Measurements from ENCODE around the gene SYDE2.
A peak's percentile ranks its signal among the peaks of the same experiment; 100 is the strongest.
"Not testable (repeated sequence)": the region's sequence is repeated elsewhere in the genome, so short reads cannot be mapped to it uniquely, and the experiment has no call there.

Gene SYDE2

GRCh38 chr1:85200463-85201339 is at the start of gene SYDE2:
SYDE2 (minus strand) TSS chr1:85201016; CDS start chr1:85200996, 20 bp downstream.
- peak; percentile 38 for DNase-seq (ENCODE audit: low read depth)

DNA sequence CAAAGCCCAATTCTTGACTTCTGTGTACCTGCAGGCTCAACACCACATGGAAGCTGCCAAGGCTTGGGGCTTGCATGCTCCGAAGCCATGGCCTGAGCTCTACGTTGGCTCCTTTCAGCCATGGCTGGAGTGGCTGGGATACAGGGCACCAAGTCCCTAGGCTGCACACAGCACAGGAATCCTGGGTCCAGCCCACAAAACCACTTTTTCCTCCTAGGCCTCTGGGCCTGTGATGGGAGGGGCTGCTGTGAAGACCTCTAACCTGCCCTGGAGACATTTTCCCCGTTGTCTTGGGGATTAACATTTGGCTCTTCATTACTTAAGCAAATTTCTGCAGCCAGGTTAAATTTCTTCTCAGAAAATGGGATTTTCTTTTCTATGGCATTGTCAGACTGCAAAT is 48.2 kb upstream of the SYDE2 start:
- DNase-seq (ENCODE audit: low read depth) = not testable (repeated sequence)

DNA sequence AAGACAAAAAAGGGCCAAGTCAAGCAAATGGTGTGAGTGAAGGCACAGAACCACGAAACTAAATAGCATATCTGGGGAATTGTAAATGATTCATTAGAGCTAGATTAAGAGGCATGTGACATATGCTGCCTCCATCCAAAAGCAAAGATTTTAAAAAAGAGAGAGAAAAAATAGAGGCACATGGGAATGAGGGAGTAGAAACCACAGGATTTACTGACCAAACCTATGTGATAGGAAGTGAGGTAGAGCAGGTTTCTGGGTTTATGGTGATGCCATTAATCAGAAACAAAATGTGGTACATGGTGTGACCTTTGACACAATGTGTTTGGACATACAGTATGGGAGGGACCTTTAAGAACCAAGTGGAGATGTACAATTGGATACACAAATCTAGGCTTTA is 45.1 kb upstream of the SYDE2 start:
- DNase-seq (ENCODE audit: low read depth) = no peak

- no peak for DNase-seq (ENCODE audit: low read depth)
These were observed 44.6 kb upstream of the SYDE2 start for GRCh38 chr1:85245456-85245855.

GRCh38 chr1:85244271-85245061 is 43.6 kb upstream of the SYDE2 start:
- DNase-seq (ENCODE audit: low read depth) = no peak

DNA sequence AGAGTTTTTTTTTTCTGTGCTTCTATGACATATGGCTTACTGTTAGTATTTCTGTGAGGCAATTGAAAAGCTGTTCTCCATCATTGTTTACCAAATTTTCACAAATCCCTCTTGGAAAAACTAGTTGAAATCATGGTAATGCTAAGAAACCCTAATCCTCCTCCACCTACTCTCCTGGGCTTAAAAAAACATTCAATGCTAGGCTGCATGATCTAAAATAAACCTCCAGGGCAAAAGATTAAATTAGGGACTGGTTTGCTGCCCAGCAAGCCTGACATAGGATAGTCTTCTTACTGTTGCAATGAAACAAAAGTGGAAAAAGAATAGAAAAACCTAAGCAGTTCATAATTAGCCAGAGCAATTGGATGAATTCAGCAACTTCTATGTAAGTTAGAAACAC is 42.6 kb upstream of the SYDE2 start:
- no peak for DNase-seq (ENCODE audit: low read depth)

- no peak for DNase-seq (ENCODE audit: low read depth)
These were observed 39.8 kb upstream of the SYDE2 start for GRCh38 chr1:85240643-85241042.

DNA sequence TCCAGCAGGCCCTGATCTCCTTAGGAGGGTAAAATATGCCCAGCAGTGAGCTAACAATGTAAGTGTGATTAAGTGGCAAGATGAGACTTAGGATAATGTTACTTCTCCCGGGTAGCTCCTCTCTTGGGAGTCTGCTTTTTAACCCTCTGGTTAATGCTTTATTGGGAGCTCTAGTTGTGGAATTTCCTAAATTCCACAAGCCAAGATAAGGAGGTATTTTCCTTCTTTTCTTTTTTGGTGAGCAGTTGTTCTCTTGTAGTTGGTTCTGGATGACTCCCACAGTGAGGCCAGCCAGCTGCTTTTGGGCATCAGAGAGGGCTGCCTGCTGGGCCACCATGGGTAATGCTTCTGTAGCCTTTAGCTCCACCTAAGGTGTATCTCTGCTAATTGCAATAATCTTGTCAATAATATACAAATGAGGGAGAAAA is 39.4 kb upstream of the SYDE2 start:
- no peak for DNase-seq (ENCODE audit: low read depth)

DNA sequence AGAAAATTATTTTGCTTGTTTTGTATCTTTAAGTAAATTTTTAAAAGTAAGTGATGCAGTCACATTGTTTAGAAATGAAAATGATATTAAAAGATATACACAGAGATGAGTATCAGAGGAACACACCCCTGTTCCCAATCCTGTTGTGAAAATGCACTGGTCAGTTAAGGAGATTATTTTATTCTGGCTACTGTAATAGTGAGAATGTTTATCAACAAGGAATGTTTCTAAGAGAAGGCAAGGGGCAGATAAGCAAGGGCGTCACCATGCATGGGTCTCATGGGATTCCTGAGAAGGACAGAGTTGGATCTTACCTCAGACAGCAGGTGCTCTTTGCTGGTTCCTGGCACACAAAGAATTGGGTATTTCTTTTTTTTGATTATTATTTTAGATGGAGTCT is 36.8 kb upstream of the SYDE2 start:
- no peak for DNase-seq (ENCODE audit: low read depth)

- DNase-seq (ENCODE audit: low read depth) = no peak
These were observed 29.6 kb upstream of the SYDE2 start for GRCh38 chr1:85230305-85230977.

GRCh38 chr1:85229574-85230097 is 28.8 kb upstream of the SYDE2 start:
- no peak for DNase-seq (ENCODE audit: low read depth)

DNA sequence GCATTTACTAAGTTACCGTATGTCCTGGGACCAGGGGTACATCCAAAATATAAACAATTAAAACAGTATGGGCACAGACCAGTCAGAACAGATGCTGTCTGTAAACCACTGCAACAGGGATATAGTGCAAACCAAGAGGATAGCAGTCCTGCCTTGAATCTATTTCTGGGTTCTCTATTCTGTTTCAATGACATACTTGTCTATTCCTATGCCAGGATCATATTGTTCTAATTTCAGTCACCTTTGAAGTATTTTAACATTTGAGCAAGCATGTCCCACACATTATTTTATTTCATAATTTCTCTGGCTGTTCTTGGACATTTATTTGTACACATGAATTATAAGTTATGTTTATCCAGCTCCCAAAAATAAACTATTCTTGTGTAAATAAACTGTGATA is 28.2 kb upstream of the SYDE2 start:
- DNase-seq (ENCODE audit: low read depth) = no peak

DNA sequence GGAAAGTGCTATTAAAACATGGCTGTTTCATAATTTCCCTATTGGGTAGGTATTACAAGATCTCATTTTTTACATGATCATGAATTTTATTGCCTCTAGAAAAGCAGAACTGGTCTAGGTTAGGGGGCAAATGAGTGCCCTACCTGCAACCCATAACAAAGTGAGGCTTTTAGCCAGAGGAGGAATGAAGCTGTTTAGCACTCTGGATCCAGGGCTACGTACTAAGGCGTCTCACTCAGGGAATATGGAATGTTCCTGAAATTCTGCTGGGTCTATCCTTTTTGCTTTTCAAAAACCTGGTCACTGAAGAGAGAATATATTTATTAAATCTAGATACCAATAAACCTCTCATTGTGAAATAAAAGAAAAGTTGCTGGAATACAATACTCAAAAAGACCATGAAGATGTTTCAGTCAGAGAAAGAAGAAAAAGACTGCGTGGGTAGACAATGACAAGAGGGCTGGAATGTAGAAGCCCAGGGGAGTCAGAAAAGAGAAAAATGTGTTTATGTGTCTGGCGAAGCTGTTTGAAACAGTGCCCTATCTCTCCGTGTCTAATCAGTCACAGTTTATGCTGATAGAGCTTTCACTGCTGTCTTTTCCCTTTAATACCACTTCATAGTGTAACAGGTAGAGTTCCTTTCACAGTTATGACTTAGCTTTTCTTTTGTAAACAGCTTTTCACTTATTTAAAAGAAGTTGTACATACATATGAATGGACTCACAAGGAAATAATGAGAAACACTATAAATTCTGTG is 25.0 kb upstream of the SYDE2 start:
- no peak for DNase-seq (ENCODE audit: low read depth)

DNA sequence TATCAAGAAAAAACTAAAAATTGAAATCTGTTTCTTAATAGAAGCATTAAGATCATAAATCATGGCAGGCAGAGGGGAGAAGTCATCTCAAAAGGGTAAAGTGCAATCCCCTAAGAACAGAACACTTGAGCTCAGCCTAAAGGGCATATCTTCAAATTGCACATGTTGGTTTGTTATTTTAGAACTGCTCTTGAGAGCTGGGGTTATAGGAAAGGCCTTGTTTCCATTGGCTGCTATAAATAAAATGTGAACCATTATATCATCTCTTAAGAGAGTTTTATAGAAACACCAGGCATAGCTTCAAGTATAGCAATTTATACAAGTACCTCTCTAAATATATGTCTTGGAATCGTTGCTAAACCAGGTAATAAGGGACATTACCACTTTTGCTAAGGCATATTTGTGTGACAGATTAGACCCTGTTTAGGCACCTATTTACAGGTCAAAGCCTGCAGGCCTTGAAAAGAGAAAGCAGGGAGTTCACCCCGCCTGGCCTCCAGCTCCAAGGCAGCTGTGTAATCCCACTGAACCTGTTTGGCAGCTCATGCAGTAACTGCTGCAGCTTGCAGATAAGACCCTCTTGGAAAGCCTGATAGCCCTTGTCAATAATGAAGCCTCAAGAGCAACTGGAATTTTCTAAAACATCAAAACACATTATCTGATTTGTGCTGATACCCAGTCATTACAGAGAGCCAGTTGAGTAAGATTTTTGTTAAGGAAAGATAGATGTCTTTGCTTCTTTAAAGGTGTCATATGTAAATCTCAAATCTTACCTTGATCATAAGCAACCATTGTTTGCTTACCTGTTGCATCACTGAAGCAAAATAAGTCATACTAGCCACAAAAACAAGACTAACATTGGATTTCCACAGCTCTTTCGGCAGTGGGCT is 24.2 kb upstream of the SYDE2 start:
- DNase-seq (ENCODE audit: low read depth) = no peak

GRCh38 chr1:85224295-85224694 is 23.5 kb upstream of the SYDE2 start:
- DNase-seq (ENCODE audit: low read depth) = no peak

DNA sequence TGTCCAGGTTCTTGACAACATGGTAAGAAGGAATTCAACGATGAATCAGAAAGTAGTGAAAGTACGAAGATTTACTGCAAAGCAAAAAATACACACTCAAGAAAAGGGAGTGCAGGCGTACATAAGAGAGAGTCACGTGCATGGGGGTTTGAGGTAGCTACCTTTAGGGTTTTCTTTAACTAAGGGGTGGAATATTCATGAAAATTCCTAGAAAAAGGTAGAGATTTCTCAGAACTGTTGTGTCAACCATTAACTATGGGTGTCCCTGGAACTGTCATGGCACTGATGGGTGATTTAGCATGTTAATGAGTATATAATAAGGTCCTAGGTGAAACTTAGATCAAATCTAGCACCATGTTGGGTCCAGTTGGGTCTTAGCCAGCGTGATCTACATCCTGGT is 22.5 kb upstream of the SYDE2 start:
- no peak for DNase-seq (ENCODE audit: low read depth)

- no peak for DNase-seq (ENCODE audit: low read depth)
These were observed 20.0 kb upstream of the SYDE2 start for GRCh38 chr1:85220756-85221201.

GRCh38 chr1:85219853-85220610 is 19.2 kb upstream of the SYDE2 start:
- DNase-seq (ENCODE audit: low read depth) = no peak

DNA sequence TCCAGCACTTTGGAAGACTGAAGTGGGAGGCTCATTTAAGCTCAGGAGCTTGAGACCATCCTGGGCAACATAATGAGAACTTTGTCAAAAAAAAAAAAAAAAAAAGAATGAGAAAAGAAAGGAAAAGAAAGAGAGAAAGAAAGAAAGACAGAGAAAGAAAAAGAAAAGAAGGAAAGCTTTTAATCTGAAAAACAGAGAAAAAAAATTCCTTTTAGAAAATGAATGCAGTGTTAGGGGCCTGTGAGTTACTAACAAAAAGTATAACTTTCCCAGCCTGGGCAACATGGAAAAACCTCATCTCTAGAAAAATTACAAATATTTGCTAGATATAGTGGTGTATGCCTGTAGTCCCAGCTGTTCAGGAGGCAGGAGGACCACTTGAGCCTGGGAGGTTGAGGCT is 15.9 kb upstream of the SYDE2 start:
- no peak for DNase-seq (ENCODE audit: low read depth)

DNA sequence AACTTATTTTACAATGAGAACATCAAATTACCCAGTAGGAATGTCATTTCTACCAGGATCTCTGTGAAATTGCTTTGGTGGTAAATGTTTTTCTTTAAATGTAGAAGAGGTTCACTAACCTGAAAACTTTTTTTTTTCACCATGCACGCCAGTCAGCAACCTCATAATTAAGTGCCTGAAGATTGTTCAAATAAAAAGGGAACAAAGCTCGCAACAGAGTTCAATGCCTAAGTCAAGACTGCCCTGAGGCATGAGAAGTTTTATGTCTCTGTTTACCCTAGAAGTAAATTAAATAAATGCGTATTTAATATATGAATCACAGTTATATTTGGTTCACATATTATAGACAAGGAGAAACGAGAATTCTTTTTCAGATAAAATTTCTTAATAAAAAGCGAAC is 13.8 kb upstream of the SYDE2 start:
- no peak for DNase-seq (ENCODE audit: low read depth)

Data from stimulated activated CD8-positive, alpha-beta memory T cell treated with anti-CD3 and anti-CD28 coated beads, Interleukin-15, amount 100 ng/mL, for 24 hours (primary cell).